Endothelial cell of umbilical vein (primary cell): Measurements from ENCODE around the gene HMBS. TPM values are rescaled to one million over a fixed set of nuclear protein-coding genes. Genes with fewer than 3 reads are reported as not detected.
"Not testable (repeated sequence)": the region's sequence is repeated elsewhere in the genome, so short reads cannot be mapped to it uniquely, and the experiment has no call there.

ENCODE experiments used
- BruUV-seq: library from RNA; stranded (reverse); fragments of 400-500 nt; replicated peaks from 2 replicates; lab custom pipeline; 2021; lab: Mats Ljungman, UMichigan
- CTCF ChIA-PET: fragments of 300-600, 350-600 bp; sonication (Branson Sonifier 250); formaldehyde crosslinking; loops from one replicate; lab custom pipeline; 2021; ENCODE audit warnings: antibody characterized with exemption, inconsistent platforms; lab: Charles Lee
- POLR2A ChIA-PET: fragments of 300-600, 350-600 bp; sonication (Branson Sonifier 250); formaldehyde crosslinking; loops from one replicate; lab custom pipeline; 2021; ENCODE audit warnings: antibody characterized with exemption, inconsistent platforms; lab: Charles Lee
- DNase-seq: peaks from one replicate; pipeline ENCODE4 v3.0.0-alpha.2; 2011; ENCODE audit warnings: low read depth, low spot score
- FAIRE-seq: peaks from 2 replicates; lab custom pipeline; 2011; peaks lifted over from hg19 to GRCh38; lab: Jason Lieb, UNC
- H2AFZ ChIP-seq: 2 replicates; pipeline ENCODE4 v1.6.0; 2012; ENCODE audit warnings: low read depth, low read length, control low read depth, inconsistent platforms
- H3K27ac ChIP-seq: 2 replicates; pipeline ENCODE4 v1.5.1; 2011; ENCODE audit warnings: low read depth, mild to moderate bottlenecking, control low read depth, low read length, moderate library complexity; ENCODE audit not compliant: insufficient read depth
- H3K27me3 ChIP-seq, 2 experiments: 2 replicates each; pipeline versions ENCODE4 v1.6.0 to v1.6.1; 2011; ENCODE audit warnings: low read length in 2 of 2, mixed read lengths in 1 of 2; ENCODE audit not compliant: control insufficient read depth in 2 of 2, insufficient read depth in 2 of 2
- H3K36me3 ChIP-seq, 2 experiments: 2 replicates in 1 of 2; 3 replicates in 1 of 2; pipeline ENCODE4 v1.5.1; 2011; ENCODE audit warnings: low read length in 2 of 2, mild to moderate bottlenecking in 1 of 2, moderate library complexity in 1 of 2; ENCODE audit not compliant: control insufficient read depth in 2 of 2, insufficient read depth in 2 of 2; ENCODE audit errors: extremely low read depth in 1 of 2
- H3K4me1 ChIP-seq: 3 replicates; pipeline ENCODE4 v1.5.1; 2011; ENCODE audit warnings: mild to moderate bottlenecking, low read length; ENCODE audit not compliant: control insufficient read depth, insufficient read depth; ENCODE audit errors: extremely low read depth
- H3K4me2 ChIP-seq: 2 replicates; pipeline ENCODE4 v1.6.1; 2011; ENCODE audit warnings: low read length, control low read depth, mixed read lengths; ENCODE audit not compliant: insufficient read depth
- H3K4me3 ChIP-seq, 3 experiments: fragments of 200-600 bp in 1 of 3; sonication (generic), shearing (Covaris generic) in 1 of 3; replicated peaks in 1 of 3; 2 replicates each; pipeline ENCODE4 v1.5.1; 2011 to 2016; ENCODE audit warnings: control low read depth in 3 of 3, low read length in 3 of 3, mild to moderate bottlenecking in 2 of 3, inconsistent platforms in 1 of 3, low read depth in 1 of 3, moderate library complexity in 1 of 3; ENCODE audit not compliant: insufficient read depth in 1 of 3
- H3K79me2 ChIP-seq: 2 replicates; pipeline ENCODE4 v1.6.0; 2012; ENCODE audit warnings: low read length, inconsistent platforms; ENCODE audit not compliant: control insufficient read depth, insufficient read depth
- H3K9ac ChIP-seq: replicated peaks from 2 replicates; pipeline ENCODE3; 2011; ENCODE audit warnings: low read length, control low read depth; ENCODE audit not compliant: insufficient read depth; ENCODE audit errors: extremely low read depth
- H3K9me1 ChIP-seq: replicated peaks from 3 replicates; pipeline ENCODE4 v1.6.0; 2011; ENCODE audit warnings: mild to moderate bottlenecking, low read length; ENCODE audit not compliant: control insufficient read depth, insufficient read depth; ENCODE audit errors: extremely low read depth
- H3K9me3 ChIP-seq: replicated peaks from 2 replicates; pipeline ENCODE4 v1.5.1; 2012; ENCODE audit warnings: low read length, inconsistent platforms; ENCODE audit not compliant: control insufficient read depth, insufficient read depth
- H4K20me1 ChIP-seq: replicated peaks from 2 replicates; pipeline ENCODE3; 2011; ENCODE audit warnings: mild to moderate bottlenecking, low read length; ENCODE audit not compliant: control insufficient read depth, insufficient read depth; ENCODE audit errors: extremely low read depth
- EZH2 ChIP-seq: IDR thresholded peaks from 2 replicates; pipeline ENCODE4 v1.6.1; 2012; ENCODE audit warnings: borderline replicate concordance, low read depth, mild to moderate bottlenecking, moderate library complexity, low read length, inconsistent platforms; ENCODE audit not compliant: severe bottlenecking
- FOS ChIP-seq: IDR thresholded peaks from 2 replicates; pipeline ENCODE4 v1.6.1; 2011; ENCODE audit warnings: mild to moderate bottlenecking, low read length, moderate library complexity, borderline replicate concordance; ENCODE audit not compliant: insufficient read depth
- GATA2 ChIP-seq: IDR thresholded peaks from 2 replicates; pipeline ENCODE4 v1.7.0; 2011; ENCODE audit warnings: low read depth, mild to moderate bottlenecking, moderate library complexity, mixed read lengths, low read length; ENCODE audit not compliant: insufficient read length, insufficient read depth
- JUN ChIP-seq: IDR thresholded peaks from 2 replicates; pipeline ENCODE4 v1.6.1; 2011; ENCODE audit warnings: borderline replicate concordance, low read depth; ENCODE audit not compliant: insufficient read length, insufficient read depth
- MYC ChIP-seq: IDR thresholded peaks from one replicate; pipeline ENCODE4 v1.6.1; 2011; ENCODE audit warnings: mild to moderate bottlenecking, low read depth, low read length
- POLR2A ChIP-seq: IDR thresholded peaks from 2 replicates; pipeline ENCODE4 v1.6.1; 2012; ENCODE audit warnings: low read depth, mild to moderate bottlenecking, control low read depth, low read length
- POLR2AphosphoS5 ChIP-seq: IDR thresholded peaks from 2 replicates; pipeline ENCODE4 v1.6.1; 2012; ENCODE audit warnings: low read depth, mild to moderate bottlenecking, control low read depth, low read length, moderate library complexity; ENCODE audit not compliant: insufficient read depth
- dilution Hi-C: fragments of 300-500 bp; cut with MboI; formaldehyde crosslinking; loops from one replicate; pipeline ENCODE4 v1.15.0; 2019; ENCODE audit warnings: low sequenced_read_pairs; ENCODE audit not compliant: extremely low pct_ligation_motif_present
- intact Hi-C: fragments of 100-400 bp; cut with micrococcal nuclease; formaldehyde crosslinking; loops from one replicate; pipeline ENCODE4 v1.10.0; 2022
- polyA plus RNA-seq, 4 experiments: library from polyadenylated mRNA; depleted of rRNA in 3 of 4; stranded (reverse) in 3 of 4; unstranded in 1 of 4; fragments of >200 nt; gene quantifications; 2 replicates each; pipeline versions ENCODE4 v1.2.1 to v1.2.3, GENCODE V29; 2011 to 2012; ENCODE audit warnings: missing spikeins in 1 of 4
- total RNA-seq: library from RNA; stranded (reverse); gene quantifications from 2 replicates; pipeline ENCODE4 v1.2.3, GENCODE V29; 2021
- TF ChIP-seq, protein P1 (sequence below), 2 donors: IDR thresholded peaks; 1 replicate in 1 of 2; 2 replicates in 1 of 2; pipeline ENCODE4 v1.5.1; 2011; ENCODE audit warnings: low read length in 2 of 2, mild to moderate bottlenecking in 2 of 2, moderate library complexity in 2 of 2, control low read depth in 1 of 2, inconsistent platforms in 1 of 2, low read depth in 1 of 2; ENCODE audit not compliant: insufficient read depth in 1 of 2; ENCODE audit errors: extremely low read depth in 1 of 2
- TF ChIP-seq, protein P2 (sequence below): IDR thresholded peaks from 2 replicates; pipeline ENCODE4 v1.6.1; 2011; ENCODE audit not compliant: insufficient read depth, insufficient read length

Gene HMBS
- total and polyA plus RNA-seq, 2 donors (not counting 3 experiments of a cell fraction or from before 2014, with no cell fraction given), result 13.5 to 24.8 TPM

DNA sequence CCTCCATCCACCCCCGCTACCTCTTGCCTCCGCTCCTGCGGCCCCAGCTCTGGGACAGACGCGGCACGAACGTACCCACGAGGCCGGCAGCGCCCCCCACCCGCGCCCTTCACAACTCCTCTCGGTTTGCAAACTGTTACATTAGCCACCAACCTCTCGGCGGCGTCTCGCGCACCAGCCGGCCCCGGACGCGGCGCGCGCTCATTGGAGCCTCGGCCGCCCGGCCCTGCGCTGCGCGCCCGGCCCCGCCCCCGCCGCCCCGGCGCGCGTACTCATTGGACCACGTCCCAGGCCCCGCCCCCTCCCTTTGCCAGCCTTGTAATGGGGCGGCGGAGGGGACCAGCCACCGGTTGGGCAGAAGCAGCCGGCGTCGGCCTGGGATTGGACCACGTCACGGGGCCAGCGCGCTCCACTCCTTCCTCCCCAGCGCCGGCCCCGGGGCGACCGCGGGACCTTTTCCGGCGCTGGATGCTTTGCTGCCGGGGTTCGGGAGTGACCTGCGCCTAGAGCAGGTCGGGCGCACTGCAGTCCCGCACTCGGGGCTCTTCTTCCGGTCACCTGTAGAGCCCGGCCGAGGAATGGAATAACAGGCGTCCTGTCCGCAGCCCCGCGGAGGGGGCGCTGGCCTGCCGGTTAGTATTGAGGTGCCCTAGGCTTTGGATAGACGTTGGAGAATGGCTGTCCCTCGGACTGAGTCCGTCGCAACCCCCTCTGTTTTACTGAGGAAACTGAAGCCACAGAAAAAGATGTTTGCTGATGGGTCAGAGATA lies 27.5 kb upstream of the HMBS start, which contains the start of gene HYOU1:
TSS of gene HYOU1 (minus strand) at position 206 of the 770 bp plus-strand sequence. CDS start 1,045 bp downstream, outside the sequence.
- Histone ChIP-seq H3K4me1 (peaks cover 11% of the 10 kb centered on the region), H3K9me3 (no peaks in the 10 kb centered on the region), H2AFZ (peak within 1 kb of the TSS; percentile 63), H3K4me2 (peak within 1 kb of the TSS; percentile 75), H4K20me1 (no peaks in the 10 kb centered on the region), H3K27me3 (no peaks in the 10 kb centered on the region), H3K9me1 (no peaks in the 10 kb centered on the region), H3K9ac (peak within 1 kb of the TSS; percentile 85), H3K4me3 (peak within 1 kb of the TSS; percentile 72 to 86 (median 80)), H3K36me3 (peaks cover 16 to 30% of the 10 kb centered on the region in 2 experiments), H3K27ac (peak within 1 kb of the TSS; percentile 54), H3K79me2 (peaks cover 19% of the 10 kb centered on the region)
- dilution Hi-C loops, result no loop called here
- TF ChIP-seq FOS (no peak), GATA2 (no peak), POLR2AphosphoS5 (peak; percentile 75), MYC (no peak), POLR2A (peak; percentile 84), EZH2 (no peak), JUN (no peak)
- TF ChIP-seq, protein P1, sequence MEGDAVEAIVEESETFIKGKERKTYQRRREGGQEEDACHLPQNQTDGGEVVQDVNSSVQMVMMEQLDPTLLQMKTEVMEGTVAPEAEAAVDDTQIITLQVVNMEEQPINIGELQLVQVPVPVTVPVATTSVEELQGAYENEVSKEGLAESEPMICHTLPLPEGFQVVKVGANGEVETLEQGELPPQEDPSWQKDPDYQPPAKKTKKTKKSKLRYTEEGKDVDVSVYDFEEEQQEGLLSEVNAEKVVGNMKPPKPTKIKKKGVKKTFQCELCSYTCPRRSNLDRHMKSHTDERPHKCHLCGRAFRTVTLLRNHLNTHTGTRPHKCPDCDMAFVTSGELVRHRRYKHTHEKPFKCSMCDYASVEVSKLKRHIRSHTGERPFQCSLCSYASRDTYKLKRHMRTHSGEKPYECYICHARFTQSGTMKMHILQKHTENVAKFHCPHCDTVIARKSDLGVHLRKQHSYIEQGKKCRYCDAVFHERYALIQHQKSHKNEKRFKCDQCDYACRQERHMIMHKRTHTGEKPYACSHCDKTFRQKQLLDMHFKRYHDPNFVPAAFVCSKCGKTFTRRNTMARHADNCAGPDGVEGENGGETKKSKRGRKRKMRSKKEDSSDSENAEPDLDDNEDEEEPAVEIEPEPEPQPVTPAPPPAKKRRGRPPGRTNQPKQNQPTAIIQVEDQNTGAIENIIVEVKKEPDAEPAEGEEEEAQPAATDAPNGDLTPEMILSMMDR (IDR thresholded peaks at IDR 0.05; ENCODE audit: extremely low read depth in 1 of 2, insufficient read depth in 1 of 2, low read depth in 1 of 2, low read length in 2 of 2), result peak in 1 of 2 donors; percentile 35
- TF ChIP-seq, protein P2, sequence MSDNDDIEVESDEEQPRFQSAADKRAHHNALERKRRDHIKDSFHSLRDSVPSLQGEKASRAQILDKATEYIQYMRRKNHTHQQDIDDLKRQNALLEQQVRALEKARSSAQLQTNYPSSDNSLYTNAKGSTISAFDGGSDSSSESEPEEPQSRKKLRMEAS, result no peak
- BruUV-seq, result no TSS peak
- POLR2A ChIA-PET, result interaction anchor here (0.8 to 1.9 kb wide), 2 partner anchors 10 kb away, joined by 3 to 7 read pairs; partner anchors contain the start of gene VPS11
- DNase-seq (peak; percentile 96), FAIRE-seq (peak; percentile 95)
- CTCF ChIA-PET, result interaction anchor here (0.8 to 3.5 kb wide), 8 partner anchors 8 to 47 kb away, joined by 3 to 29 read pairs (median 3); partner anchors contain the start of genes DPAGT1 and VPS11
- intact Hi-C loops, result loop anchor here (1.0 to 5.0 kb wide), 7 partner anchors 10 to 140 kb away; partner anchors contain the start of genes BCL9L, CENATAC, RPS25 and SLC37A4

DNA sequence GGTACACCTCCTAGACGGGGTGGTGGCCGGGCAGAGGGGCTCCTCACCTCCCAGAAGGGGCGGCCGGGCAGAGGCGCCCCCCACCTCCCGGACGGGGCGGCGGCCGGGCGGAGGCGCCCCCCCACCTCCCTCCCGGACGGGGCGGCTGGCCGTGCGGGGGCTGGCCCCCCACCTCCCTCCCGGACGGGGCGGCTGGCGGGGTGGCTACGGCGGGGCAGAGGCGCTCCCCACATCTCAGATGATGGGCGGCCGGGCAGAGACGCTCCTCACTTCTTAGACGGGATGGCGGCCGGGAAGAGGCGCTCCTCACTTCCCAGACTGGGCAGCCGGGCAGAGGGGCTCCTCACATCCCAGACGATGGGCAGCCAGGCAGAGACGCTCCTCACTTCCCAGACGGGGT lies 25.6 kb upstream of the HMBS start:
- Histone ChIP-seq H3K36me3 (peaks cover 7 to 14% of the 10 kb centered on the region in 2 experiments), H3K79me2 (peaks cover 19% of the 10 kb centered on the region), H3K4me1 (peaks cover 11% of the 10 kb centered on the region)
- BruUV-seq, FAIRE-seq, H3K4me3 ChIP-seq, H3K4me2 ChIP-seq, CTCF ChIA-PET, DNase-seq, H3K9me3 ChIP-seq, H3K27ac ChIP-seq, H3K27me3 ChIP-seq, H2AFZ ChIP-seq, H3K9me1 ChIP-seq, H3K9ac ChIP-seq, dilution Hi-C loops, H4K20me1 ChIP-seq, POLR2A ChIA-PET: not testable (repeated sequence)
- intact Hi-C loops, result loop anchor here (5.0 kb wide), 2 partner anchors 62 to 132 kb away; partner anchors contain the start of genes BCL9L and CENATAC
